ENCODE data around the gene HILPDA.
"Not testable (repeated sequence)": the region's sequence is repeated elsewhere in the genome, so short reads cannot be mapped to it uniquely, and the experiment has no call there.

The HILPDA gene

DNA sequence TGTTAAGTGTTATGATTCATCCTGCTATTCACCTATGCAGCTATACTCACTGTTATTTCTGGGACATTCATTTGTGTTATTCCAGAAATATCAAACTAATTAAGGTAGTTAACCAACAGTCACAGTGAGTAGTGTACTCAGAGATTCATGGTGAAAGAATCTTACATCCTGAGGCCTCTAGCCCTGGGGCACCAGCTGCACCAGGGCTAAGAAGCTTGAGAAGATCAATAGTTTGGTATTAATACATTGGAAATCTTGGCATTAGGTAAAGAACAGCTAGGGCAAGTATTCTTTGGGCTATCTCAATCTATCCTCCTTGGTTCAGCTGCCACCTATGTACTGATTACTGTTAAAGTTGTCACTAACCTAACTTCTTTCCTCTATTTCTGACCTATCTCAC is 11.2 kb downstream of the HILPDA start:
- DNase-seq, result not testable (repeated sequence)

DNA sequence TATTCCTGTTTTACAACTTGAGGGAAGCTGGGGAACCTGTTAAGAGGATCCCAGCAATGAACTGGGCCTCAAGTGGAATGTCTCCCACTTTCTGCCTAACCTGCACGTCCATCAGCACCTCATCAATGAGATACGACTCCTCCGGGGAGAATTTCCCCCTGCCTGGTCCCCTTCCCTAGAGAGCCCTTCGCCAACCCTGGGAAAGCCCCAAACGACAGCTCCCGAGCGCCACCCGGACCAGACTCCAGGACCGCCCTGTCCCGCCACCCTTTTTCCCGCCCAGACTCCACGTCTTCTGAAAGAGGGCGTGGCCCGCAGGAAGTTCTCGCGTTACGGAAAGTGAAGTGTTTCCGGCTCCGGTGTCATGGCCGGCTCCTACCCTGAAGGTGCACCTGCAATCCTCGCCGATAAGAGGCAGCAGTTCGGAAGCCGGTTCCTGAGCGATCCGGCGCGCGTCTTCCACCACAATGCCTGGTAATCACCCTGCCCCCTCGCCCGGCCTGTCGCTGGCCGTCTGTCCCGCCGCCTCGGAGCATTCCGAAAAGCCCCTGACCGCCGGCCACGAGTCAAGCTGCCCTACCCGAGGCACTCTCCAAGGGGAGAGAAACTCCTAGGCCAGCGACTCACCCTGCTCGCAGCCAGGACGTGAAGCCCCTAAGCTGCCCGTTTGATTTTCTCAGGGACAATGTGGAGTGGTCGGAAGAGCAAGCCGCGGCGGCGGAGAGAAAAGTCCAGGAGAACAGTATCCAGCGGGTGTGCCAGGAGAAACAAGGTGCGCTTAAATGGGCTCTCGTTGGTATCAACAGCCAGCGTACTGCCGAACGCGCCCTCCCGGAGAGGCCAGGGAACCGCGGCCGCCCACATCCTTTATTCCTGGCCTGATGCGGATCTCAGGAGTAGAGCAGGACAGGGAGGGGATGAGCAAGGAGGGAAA is 21.0 kb downstream of the HILPDA start, which contains the start of gene METTL2B:
Gene METTL2B (plus strand): TSS at position 347 of the 934 bp plus-strand sequence. CDS start 18 bp downstream, at position 365.
- peak; percentile 92 for DNase-seq

DNA sequence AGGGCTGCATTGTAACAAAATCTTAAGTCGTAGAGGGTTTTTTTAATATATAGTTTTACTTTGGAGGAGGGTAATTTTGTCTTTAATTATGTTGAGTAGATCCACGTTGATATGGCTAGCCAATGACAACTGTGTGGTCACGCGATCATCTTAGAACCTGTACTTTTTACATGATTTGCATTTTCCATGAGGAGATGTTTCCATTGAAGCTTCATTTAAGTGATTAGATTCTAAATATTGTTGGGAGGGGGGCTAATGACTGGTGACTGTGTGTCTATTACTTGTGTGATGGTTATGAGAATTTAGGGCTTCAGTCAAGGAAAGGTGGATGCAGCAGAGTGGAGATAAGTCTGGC is 21.6 kb downstream of the HILPDA start:
- not testable (repeated sequence) for DNase-seq

DNA sequence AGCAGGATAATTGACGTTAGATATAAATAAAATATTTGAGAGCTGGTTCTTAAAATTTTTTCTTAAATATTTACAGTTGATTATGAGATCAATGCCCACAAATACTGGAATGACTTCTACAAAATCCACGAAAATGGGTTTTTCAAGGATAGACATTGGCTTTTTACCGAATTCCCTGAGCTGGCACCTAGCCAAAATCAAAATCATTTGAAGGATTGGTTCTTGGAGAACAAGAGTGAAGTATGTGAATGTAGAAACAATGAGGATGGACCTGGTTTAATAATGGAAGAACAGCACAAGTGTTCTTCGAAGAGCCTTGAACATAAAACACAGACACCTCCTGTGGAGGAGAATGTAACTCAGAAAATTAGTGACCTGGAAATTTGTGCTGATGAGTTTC is 23.4 kb downstream of the HILPDA start:
- DNase-seq, result not testable (repeated sequence)

DNA sequence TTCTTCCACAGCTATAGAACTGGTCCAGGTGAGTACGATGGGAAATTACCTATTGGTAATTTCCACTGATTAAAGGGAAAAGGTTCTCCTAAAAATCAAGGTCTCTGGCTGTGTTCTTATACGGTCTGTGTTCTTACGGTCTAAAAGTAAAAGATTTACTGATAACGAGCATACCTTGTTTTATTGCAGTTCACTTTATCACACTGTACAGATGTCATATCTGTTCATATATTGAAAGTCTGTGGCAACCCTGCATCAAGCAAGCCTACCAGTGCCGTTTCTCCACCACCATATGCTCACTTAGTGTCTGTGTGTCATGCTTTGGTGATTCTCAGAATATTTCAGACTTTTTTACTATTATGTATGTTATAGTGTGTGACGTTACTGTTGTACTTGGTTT is 32.5 kb downstream of the HILPDA start:
- DNase-seq, result not testable (repeated sequence)

DNA sequence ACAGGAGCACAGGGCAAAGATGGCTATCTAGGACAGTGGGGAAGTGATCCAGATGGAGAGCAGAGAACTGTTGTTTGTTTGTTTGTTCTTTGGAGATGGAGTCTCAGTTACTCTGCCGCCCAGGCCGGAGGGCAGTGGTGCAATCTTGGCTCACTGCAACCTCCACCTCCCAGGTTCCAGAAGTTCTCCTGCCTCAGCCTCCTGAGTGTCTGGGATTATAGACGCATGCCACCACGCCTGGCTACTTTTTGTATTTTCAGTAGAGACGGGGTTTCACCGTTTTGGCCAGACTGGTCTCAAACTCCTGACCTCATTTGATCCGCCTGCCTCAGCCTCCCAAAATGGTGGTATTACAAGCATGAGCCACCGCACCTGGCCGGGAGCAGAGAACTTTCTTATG is 41.7 kb downstream of the HILPDA start:
- DNase-seq, result no peak

DNA sequence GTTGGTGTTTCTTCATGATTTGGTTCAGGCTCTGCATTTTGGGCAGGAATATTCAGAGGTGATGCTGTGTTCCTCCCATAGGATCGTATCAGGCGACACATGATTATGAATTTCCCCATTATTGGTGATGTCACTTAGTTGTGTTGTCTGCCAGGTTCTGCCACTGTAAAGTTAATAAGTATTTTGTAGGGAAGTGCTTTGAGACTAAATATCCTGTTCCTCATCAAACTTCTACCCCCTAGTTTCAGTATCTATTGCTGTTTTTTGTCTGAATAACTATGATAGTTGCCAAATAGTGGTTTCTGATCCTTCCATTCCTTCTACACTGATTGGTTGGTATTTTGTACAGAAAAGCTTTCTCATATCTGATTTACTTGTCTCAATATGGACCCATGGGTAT is 49.7 kb downstream of the HILPDA start:
- not testable (repeated sequence) for DNase-seq

DNA sequence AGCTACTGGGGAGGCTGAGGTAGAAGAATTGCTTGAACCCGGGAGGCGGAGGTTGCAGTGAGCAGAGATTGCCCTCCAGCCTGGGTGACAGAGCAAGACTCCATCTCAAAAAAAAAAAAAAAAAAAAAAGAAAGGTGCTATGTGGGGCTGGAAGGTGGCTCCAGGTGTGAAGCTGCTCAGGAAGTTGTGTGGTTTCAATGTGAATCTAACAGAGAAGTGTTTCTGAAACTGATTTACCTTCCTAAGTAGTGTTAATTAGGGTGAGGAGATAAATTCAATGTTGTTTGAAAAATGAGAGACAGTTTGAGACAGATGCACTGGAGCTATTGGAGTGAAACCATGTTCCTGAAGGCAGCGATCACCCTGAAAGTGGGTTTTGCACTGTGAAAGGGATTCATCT is 51.1 kb downstream of the HILPDA start:
- not testable (repeated sequence) for DNase-seq

DNA sequence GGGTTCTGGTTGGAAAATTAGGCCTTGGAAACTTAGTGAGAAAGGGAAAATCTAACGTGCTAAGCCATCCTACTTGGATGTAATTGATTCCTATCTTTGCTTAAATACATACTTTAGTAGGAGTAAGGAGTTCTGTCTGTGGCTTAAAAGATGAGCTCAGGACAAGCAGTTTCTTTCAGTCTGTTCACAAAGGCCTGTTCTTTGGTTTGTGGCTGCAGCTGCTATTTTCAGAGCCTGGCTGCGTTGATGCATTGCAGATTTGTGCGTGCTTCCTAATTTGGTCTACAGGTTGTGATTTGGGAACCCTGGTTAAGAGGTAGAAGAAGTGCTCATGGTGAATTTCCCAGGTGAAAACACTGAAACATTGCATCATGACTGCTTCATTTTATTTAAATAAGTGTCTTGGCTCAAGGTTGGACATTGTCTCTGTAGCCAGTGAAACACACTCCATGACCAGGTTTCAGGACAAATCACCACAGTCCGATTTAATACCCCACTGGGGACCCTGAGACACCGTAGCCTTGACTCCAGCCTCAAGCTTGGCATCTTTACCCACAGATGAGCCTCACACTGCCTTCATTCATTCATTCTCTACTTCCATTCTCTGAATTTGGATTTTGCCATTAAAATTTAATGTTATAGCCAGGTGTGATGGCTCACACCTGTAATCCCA is 51.8 kb downstream of the HILPDA start:
- DNase-seq, result not testable (repeated sequence)

Data from NCI-H2227 treated with DMSO at 0.1 percent for 48 hours (cell line).